Liver (tissue), 3 donors: ENCODE measurements around the gene MEG3.

Source experiments
- ATF3 ChIP-seq: IDR thresholded peaks from 2 replicates; pipeline ENCODE4 v1.6.1; 2016; ENCODE audit warnings: antibody characterized with exemption
- CTCF ChIP-seq: fragments of 150-350 bp; IDR thresholded peaks from 2 replicates; pipeline ENCODE4 v1.5.1; 2017; ENCODE audit warnings: improper control_type of control experiment, low read depth, low read length; ENCODE audit not compliant: missing input control
- FOXA1 ChIP-seq: IDR thresholded peaks from 2 replicates; pipeline ENCODE4 v1.6.1; 2016; ENCODE audit warnings: antibody characterized with exemption
- FOXA2 ChIP-seq: IDR thresholded peaks from 2 replicates; pipeline ENCODE4 v1.6.1; 2016; ENCODE audit warnings: antibody characterized with exemption
- GABPA ChIP-seq, 2 donors: IDR thresholded peaks in 1 of 2; conservative IDR thresholded peaks in 1 of 2; 2 replicates each; pipeline ENCODE4 v1.6.1; 2016; ENCODE audit warnings: antibody characterized with exemption in 2 of 2, mild to moderate bottlenecking in 1 of 2, moderate library complexity in 1 of 2
- HNF4G ChIP-seq: IDR thresholded peaks from 2 replicates; pipeline ENCODE4 v1.6.1; 2016; ENCODE audit warnings: antibody characterized with exemption
- JUND ChIP-seq, 2 donors: IDR thresholded peaks; 2 replicates each; pipeline ENCODE4 v1.6.1; 2016; ENCODE audit warnings: antibody characterized with exemption in 2 of 2
- MAX ChIP-seq: IDR thresholded peaks from 2 replicates; pipeline ENCODE4 v1.6.1; 2016; ENCODE audit warnings: antibody characterized with exemption
- SP1 ChIP-seq: IDR thresholded peaks from 2 replicates; pipeline ENCODE4 v1.6.1; 2018; ENCODE audit warnings: antibody characterized with exemption, mild to moderate bottlenecking
- YY1 ChIP-seq: IDR thresholded peaks from 2 replicates; pipeline ENCODE4 v1.6.1; 2016; ENCODE audit warnings: antibody characterized with exemption, mild to moderate bottlenecking
- donor health status: healthy.
- donor health status: healthy.

- TF ChIP-seq FOXA1 = no peak
- TF ChIP-seq FOXA2 = no peak
- TF ChIP-seq CTCF = no peak
- TF ChIP-seq YY1 = no peak
- no peak for TF ChIP-seq ATF3
- TF ChIP-seq JUND (IDR thresholded peaks at IDR 0.05) = no peak
- TF ChIP-seq SP1 = no peak
- TF ChIP-seq MAX = no peak
- no peak for TF ChIP-seq HNF4G
- no peak for TF ChIP-seq GABPA (IDR thresholded peaks at IDR 0.05 in 1 of 2, conservative IDR thresholded peaks at IDR 0.05 in 1 of 2)
These were observed 7.7 kb upstream of the MEG3 start for GRCh38 chr14:100818221-100818699.
